ENCODE measurements around the gene ABCC5.

DNA sequence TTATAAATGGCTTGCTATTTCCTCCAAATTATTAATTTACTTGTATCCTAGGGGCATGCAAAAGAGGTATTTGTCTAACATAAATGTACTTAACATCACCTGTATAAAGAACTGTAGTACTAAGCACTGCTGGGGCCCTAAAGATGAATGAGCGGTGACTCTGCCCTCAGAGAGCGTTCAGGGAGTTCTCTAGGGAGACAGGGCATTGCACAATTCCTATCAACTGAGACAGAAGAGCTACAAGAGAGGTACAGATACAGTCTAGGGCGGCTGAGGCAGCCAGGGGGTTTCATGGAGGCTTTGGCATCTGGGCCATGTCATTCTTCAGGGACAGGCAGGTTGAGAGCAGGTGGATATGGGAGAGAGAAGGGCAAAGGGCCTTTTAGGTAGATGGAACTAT, 93.1 kb downstream of the ABCC5 start:
- no peak for TF ChIP-seq GATA2 (IDR thresholded peaks at IDR 0.05; ENCODE audit: low read depth, low read length)
- no peak for TF ChIP-seq GATA3 (IDR thresholded peaks at IDR 0.05; ENCODE audit: low read depth, low read length)

Measured in SH-SY5Y (cell line).